Bronchial epithelial cell (primary cell): Measurements from ENCODE around the gene SOX6. TPM values are rescaled to one million over a fixed set of nuclear protein-coding genes. Genes with fewer than 3 reads are reported as not detected.

Experiments
- DNase-seq: peaks from one replicate; pipeline ENCODE4 v3.0.0-alpha.2; 2010; ENCODE audit warnings: low read depth
- FAIRE-seq: peaks from 2 replicates; lab custom pipeline; 2011; peaks lifted over from hg19 to GRCh38; lab: Jason Lieb, UNC
- H3K27me3 ChIP-seq: 2 replicates; pipeline ENCODE4 v1.5.1; 2011; ENCODE audit warnings: low read length; ENCODE audit not compliant: control insufficient read depth, insufficient read depth
- H3K36me3 ChIP-seq: 2 replicates; pipeline ENCODE4 v1.5.1; 2011; ENCODE audit warnings: low read length; ENCODE audit not compliant: control insufficient read depth, insufficient read depth
- H3K4me3 ChIP-seq: 2 replicates; pipeline ENCODE4 v1.5.1; 2011; ENCODE audit warnings: mild to moderate bottlenecking, low read depth, low read length, control low read depth
- CTCF ChIP-seq: IDR thresholded peaks from 2 replicates; pipeline ENCODE4 v1.5.1; 2011; ENCODE audit warnings: mild to moderate bottlenecking, moderate library complexity, low read length, control low read depth, inconsistent platforms; ENCODE audit not compliant: insufficient read depth, severe bottlenecking
- total RNA-seq: library from RNA; depleted of rRNA; stranded (reverse); fragments of >200 nt; gene quantifications from 2 replicates; pipeline ENCODE4 v1.2.1, GENCODE V29; 2014

The SOX6 gene
- total RNA-seq, 1 donor from 2014 or later = 0.53 TPM

DNA sequence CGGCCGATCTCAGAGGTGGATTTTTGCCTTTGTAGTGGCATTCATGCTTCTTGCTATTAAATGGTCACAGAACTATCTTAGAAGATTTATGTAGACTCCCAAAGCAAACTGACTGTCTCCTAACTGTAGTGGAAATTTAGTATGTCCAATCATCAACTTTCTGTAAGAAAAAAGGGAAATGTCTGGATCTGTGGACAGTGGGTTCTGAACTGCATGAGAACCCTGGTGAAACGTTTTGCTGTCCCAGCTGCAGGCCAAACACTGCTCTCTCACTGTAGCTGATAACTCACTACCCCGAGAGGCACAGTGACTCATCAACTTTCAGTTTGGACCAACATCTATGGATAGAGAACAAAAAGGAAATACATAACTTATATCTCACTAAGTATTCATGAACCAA is 387.1 kb downstream of the SOX6 start:
- DNase-seq (peak; percentile 92), FAIRE-seq (no peak)

DNA sequence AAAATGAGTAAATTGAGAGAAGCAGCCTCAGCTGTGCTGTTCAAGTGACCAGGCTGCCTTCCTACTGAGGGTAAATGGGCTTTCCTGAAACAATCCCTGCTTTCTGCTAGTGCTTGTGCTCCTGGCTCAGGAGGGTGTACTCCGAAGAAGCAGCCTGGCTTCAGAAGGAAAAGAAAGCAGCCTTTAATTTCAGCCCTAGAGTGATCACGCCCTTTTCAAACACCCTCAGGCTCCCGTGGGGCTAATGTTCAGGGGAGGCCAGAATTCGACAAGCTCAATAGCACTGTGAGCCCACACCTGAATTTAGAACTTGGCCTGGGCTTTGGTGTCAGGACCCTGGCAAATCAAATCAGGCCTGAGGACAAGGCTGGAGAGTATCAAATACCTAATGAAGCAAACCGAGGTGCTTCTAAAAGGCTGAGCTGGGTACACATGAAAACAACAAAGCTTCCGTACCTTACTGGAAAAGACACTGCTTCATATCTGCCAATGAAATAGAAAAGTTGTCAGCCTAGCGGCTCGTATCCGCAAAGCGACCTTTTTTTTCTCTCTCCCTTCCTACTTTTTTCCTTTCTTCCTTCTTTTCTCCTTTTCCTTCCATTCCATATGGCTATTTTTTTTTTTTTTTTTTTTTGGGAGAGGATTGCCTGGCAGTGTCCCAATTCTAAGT is 387.8 kb downstream of the SOX6 start:
- no peaks in the 10 kb centered on the region for H3K27me3 ChIP-seq
- FAIRE-seq (no peak), DNase-seq (peak; percentile 32)
- TF ChIP-seq CTCF = no peak
- no peak overlapping the region for H3K4me3 ChIP-seq
- no peaks in the 10 kb centered on the region for H3K36me3 ChIP-seq

More for the DNA sequence above, 387.1 kb downstream of the SOX6 start:
- Histone ChIP-seq H3K27me3 (no peaks in the 10 kb centered on the region), H3K4me3 (no peak overlapping the region), H3K36me3 (no peaks in the 10 kb centered on the region)
- TF ChIP-seq CTCF = no peak

DNA sequence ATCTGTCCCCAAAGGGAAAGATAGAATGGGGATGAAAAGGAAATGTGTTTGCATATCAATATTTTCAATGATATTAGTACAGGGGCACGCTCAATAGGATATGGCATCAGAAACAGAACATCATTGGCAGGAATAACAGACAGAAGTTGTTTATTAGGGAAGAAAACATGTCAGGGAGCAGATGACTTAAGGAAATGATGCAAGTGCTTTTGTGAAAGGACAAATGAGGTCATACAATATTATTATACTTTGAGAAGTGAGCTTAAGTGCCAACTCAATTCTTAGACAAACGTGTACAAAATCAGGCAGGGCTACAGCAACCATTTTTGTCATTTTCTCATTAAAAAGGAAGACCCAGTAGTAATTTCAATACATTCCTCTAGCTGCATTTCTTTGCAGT is 388.4 kb downstream of the SOX6 start:
- H3K27me3 ChIP-seq = no peaks in the 10 kb centered on the region
- H3K4me3 ChIP-seq = no peak overlapping the region
- DNase-seq (peak; percentile 87), FAIRE-seq (no peak)
- H3K36me3 ChIP-seq = no peaks in the 10 kb centered on the region
- TF ChIP-seq CTCF = no peak

DNA sequence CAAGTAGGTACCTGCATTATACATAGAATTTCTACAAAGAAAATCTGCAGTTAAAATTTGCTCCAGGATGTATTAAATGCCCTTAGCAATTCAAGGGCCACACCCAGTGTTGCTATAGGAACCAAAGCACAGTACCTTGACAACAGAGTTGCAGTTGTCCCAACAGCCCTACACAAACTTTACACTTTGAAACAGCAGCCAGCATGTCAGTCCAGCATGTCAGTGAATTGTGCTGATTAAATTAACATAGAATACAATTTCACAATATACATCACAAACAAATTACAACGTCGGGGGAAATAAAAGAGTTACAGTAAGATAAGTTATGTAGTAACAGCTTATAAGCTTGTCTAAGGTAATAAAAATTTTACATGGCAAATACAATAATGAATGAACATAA is 389.2 kb downstream of the SOX6 start:
- Histone ChIP-seq H3K36me3 (no peaks in the 10 kb centered on the region), H3K4me3 (no peak overlapping the region), H3K27me3 (no peaks in the 10 kb centered on the region)
- TF ChIP-seq CTCF = no peak
- peak; percentile 93 for DNase-seq
- FAIRE-seq = no peak

- H3K4me3 ChIP-seq = no peak overlapping the region
- H3K27me3 ChIP-seq = no peaks in the 10 kb centered on the region
- TF ChIP-seq CTCF = no peak
- peak; percentile 93 for DNase-seq
- FAIRE-seq = no peak
- H3K36me3 ChIP-seq = no peaks in the 10 kb centered on the region
Measured at GRCh38 chr11:15965562-15966250, 390.6 kb downstream of the SOX6 start.
